Activated CD4-positive, alpha-beta memory T cell treated with anti-CD3 and anti-CD28 coated beads, Interleukin-2, amount 10 ng/mL, durations not matched to agents 7 days and 5 days (primary cell): ENCODE results near the gene SBK1. TPM values are rescaled to one million over a fixed set of nuclear protein-coding genes. Genes with fewer than 3 reads are reported as not detected.

Experiments
- CTCF ChIA-PET: fragments of 350-600 bp; sonication (Branson Sonifier 250); formaldehyde crosslinking; loops from one replicate; lab custom pipeline; 2021; ENCODE audit warnings: antibody characterized with exemption, inconsistent platforms; lab: Charles Lee
- POLR2A ChIA-PET: fragments of 350-600 bp; sonication (Branson Sonifier 250); formaldehyde crosslinking; loops from one replicate; lab custom pipeline; 2021; ENCODE audit warnings: antibody characterized with exemption; lab: Charles Lee
- DNase-seq: peaks from one replicate; pipeline ENCODE4 v3.0.0-alpha.2; 2020
- H3K27ac Mint-ChIP-seq: one replicate; pipeline ENCODE4 v1.8.0; 2021; ENCODE audit warnings: mild to moderate bottlenecking, mixed read lengths
- H3K27me3 Mint-ChIP-seq: one replicate; pipeline ENCODE4 v1.8.0; 2021; ENCODE audit warnings: mixed read lengths
- H3K36me3 Mint-ChIP-seq: one replicate; pipeline ENCODE4 v1.8.0; 2021; ENCODE audit warnings: low read depth, mixed read lengths
- H3K4me1 Mint-ChIP-seq: one replicate; pipeline ENCODE4 v1.8.0; 2021; ENCODE audit warnings: mixed read lengths
- H3K4me3 Mint-ChIP-seq: one replicate; pipeline ENCODE4 v1.8.0; 2021; ENCODE audit warnings: mild to moderate bottlenecking, mixed read lengths
- H3K9me3 Mint-ChIP-seq: one replicate; pipeline ENCODE4 v1.8.0; 2021; ENCODE audit warnings: mixed read lengths
- total RNA-seq, 2 experiments: library from RNA; stranded (reverse); gene quantifications; one replicate each; pipeline ENCODE4 v1.2.3, GENCODE V29; 2021

SBK1 gene
- total RNA-seq, 2 experiments from 2014 or later, result 9.8 TPM

- ChIA-PET CTCF (interaction anchor here (2.0 to 2.2 kb wide), 2 partner anchors 9 to 15 kb away, joined by 6 to 8 read pairs; no protein-coding TSS in a partner anchor), POLR2A (interaction anchor here (0.6 to 1.1 kb wide), 2 partner anchors 17 to 35 kb away, joined by 3 to 4 read pairs; no protein-coding TSS in a partner anchor)
- DNase-seq, result no peak
- Mint-ChIP-seq H3K27me3 (no peaks in the 10 kb centered on the region), H3K9me3 (no peaks in the 10 kb centered on the region), H3K27ac (no peak overlapping the region), H3K4me1 (peaks cover 41% of the 10 kb centered on the region), H3K4me3 (no peak overlapping the region), H3K36me3 (peaks cover 8% of the 10 kb centered on the region)
Observed at GRCh38 chr16:28312327-28312726, 20.0 kb downstream of the SBK1 start.

DNA sequence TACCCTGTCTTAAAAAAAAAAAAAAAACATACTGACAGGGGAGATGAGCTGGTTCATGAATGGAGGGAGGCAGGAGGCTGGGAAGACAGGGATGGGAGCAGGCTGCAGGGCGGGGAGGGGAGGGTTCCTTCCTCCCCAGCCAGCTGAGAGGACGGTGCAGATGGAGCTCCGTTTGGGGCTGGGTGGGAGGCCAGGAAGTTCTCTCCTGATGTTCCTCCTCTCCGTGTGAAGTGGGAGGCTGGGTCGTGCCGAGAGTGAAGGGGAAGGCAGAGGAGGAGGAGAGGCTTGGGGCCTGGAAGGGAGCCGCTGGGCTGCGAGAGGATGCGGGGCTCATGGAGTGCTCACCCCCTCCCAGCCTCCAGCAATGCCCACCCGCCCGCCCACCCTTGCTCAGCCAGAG is 21.3 kb downstream of the SBK1 start:
- ChIA-PET CTCF (interaction anchor here (1.6 to 2.0 kb wide), 2 partner anchors 8 to 36 kb away, joined by 8 to 9 read pairs; no protein-coding TSS in a partner anchor), POLR2A (interaction anchor here (1.1 to 1.6 kb wide), 2 partner anchors 13 to 36 kb away, joined by 3 to 4 read pairs; no protein-coding TSS in a partner anchor)
- DNase-seq, result no peak
- Mint-ChIP-seq H3K4me3 (no peak overlapping the region), H3K27me3 (no peaks in the 10 kb centered on the region), H3K27ac (no peak overlapping the region), H3K9me3 (no peaks in the 10 kb centered on the region), H3K36me3 (peaks cover 8% of the 10 kb centered on the region), H3K4me1 (peaks cover 41% of the 10 kb centered on the region)

- Mint-ChIP-seq H3K4me3 (no peak overlapping the region), H3K9me3 (no peaks in the 10 kb centered on the region), H3K36me3 (no peaks in the 10 kb centered on the region), H3K4me1 (peaks cover 17% of the 10 kb centered on the region), H3K27ac (no peak overlapping the region), H3K27me3 (no peaks in the 10 kb centered on the region)
- POLR2A ChIA-PET, result interaction anchor here (0.7 to 2.5 kb wide), 3 partner anchors 18 to 38 kb away, joined by 3 to 11 read pairs (median 6); no protein-coding TSS in a partner anchor
- DNase-seq, result no peak
- CTCF ChIA-PET, result interaction anchor here (0.6 to 7.5 kb wide), 10 partner anchors 7 to 294 kb away, joined by 3 to 170 read pairs (median 7); partner anchors contain the start of gene SULT1A1
Observed at GRCh38 chr16:28316054-28316453, 23.7 kb downstream of the SBK1 start.

- CTCF ChIA-PET, result interaction anchor here (0.6 to 7.5 kb wide), 13 partner anchors 9 to 180 kb away, joined by 3 to 170 read pairs (median 5); no protein-coding TSS in a partner anchor
- Mint-ChIP-seq H3K4me3 (no peak overlapping the region), H3K9me3 (no peaks in the 10 kb centered on the region), H3K4me1 (peaks cover 8% of the 10 kb centered on the region), H3K36me3 (no peaks in the 10 kb centered on the region), H3K27me3 (no peaks in the 10 kb centered on the region), H3K27ac (no peak overlapping the region)
- peak; percentile 73 for DNase-seq
- POLR2A ChIA-PET, result interaction anchor here (0.7 to 2.5 kb wide), 7 partner anchors 19 to 180 kb away, joined by 3 to 11 read pairs (median 4); partner anchors contain the start of gene SBK1
Observed at GRCh38 chr16:28317040-28317880, 24.9 kb downstream of the SBK1 start.

DNA sequence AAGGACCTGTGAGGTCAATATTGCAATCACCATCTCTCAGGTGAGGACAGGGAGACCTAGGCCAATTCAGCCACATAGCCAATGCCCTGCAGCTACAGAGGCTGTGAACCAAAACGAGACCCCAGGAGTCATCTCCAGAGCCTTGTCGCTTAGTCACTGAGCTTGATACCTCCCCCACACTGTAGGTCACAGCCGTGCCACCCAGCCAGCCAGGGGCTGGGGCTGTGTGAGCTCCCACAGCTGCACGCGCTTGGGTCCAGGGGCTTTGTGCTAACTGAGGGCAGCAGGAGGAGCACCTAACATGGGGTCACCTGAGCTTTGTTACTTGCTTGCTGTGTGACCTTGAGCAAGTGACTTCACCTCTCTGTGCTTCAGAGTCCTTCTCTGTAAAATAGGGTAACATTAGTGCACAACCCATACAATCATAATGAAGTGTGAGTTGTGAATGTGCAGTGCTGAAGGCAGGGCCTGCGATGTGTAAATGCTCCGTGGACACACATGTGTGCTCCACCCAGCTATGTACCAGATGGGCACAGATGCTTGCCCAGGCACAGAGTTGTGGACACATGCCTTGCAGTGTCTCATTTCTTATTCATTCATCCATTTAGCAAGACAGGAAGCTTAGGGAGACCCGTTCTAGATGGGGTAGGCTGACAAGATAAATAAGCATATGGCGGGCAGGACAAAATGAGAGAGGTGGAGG is 25.9 kb downstream of the SBK1 start:
- DNase-seq, result no peak

DNA sequence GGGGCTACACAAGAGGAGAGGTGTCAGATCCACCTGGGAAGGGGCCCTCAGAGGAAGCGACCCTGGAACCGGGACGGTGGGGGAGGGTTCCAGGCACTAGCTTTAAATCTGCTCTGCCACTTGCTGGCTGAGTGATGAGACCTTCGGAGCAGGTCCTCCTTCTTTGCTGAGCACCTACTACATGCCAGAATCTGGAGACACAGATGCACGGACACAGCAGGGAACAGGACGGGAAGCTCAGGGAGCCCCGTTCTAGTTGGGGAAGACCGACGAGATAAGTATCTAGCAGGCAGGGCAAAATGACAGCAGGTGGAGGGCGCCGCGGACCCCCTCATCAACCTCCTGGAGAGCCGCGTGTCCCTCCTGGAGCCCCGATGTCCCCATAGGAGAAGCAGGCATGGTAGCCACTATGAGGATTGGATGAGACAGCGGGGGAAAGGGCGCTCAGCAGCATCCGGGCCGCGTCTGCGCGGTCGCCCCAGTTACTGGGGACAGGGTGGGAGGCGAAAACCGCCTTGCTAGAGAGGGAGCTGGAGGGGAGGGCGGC is 27.2 kb downstream of the SBK1 start:
- ChIA-PET CTCF (interaction anchor here (7.5 kb wide), 1 partner anchor 42 kb away, joined by 170 read pairs; no protein-coding TSS in a partner anchor), POLR2A (interaction anchor here (2.0 kb wide), 1 partner anchor 42 kb away, joined by 10 read pairs; no protein-coding TSS in a partner anchor)
- Mint-ChIP-seq H3K27ac (no peak overlapping the region), H3K9me3 (no peaks in the 10 kb centered on the region), H3K27me3 (no peaks in the 10 kb centered on the region), H3K4me1 (peaks cover 3% of the 10 kb centered on the region), H3K36me3 (no peaks in the 10 kb centered on the region), H3K4me3 (no peak overlapping the region)
- DNase-seq, result no peak

More for the DNA sequence above, 25.9 kb downstream of the SBK1 start:
- no peaks in the 10 kb centered on the region for H3K9me3 Mint-ChIP-seq
- CTCF ChIA-PET, result interaction anchor here (0.7 to 7.5 kb wide), 6 partner anchors 9 to 40 kb away, joined by 3 to 170 read pairs (median 7); no protein-coding TSS in a partner anchor
- H3K36me3 Mint-ChIP-seq, result no peaks in the 10 kb centered on the region
- POLR2A ChIA-PET, result interaction anchor here (1.0 to 2.0 kb wide), 2 partner anchors 25 to 41 kb away, joined by 4 to 10 read pairs; partner anchors contain the start of gene SBK1
- no peak overlapping the region for H3K27ac Mint-ChIP-seq
- peaks cover 3% of the 10 kb centered on the region for H3K4me1 Mint-ChIP-seq
- no peak overlapping the region for H3K4me3 Mint-ChIP-seq
- H3K27me3 Mint-ChIP-seq, result no peaks in the 10 kb centered on the region

GRCh38 chr16:28320023-28320561 is 27.8 kb downstream of the SBK1 start:
- Mint-ChIP-seq H3K9me3 (no peaks in the 10 kb centered on the region), H3K27ac (no peak overlapping the region), H3K36me3 (no peaks in the 10 kb centered on the region), H3K4me1 (peaks cover 3% of the 10 kb centered on the region), H3K27me3 (no peaks in the 10 kb centered on the region), H3K4me3 (no peak overlapping the region)
- ChIA-PET CTCF (interaction anchor here (7.5 kb wide), 1 partner anchor 42 kb away, joined by 170 read pairs; no protein-coding TSS in a partner anchor), POLR2A (no interaction called here)
- DNase-seq, result no peak

- Mint-ChIP-seq H3K9me3 (no peaks in the 10 kb centered on the region), H3K4me1 (peaks cover 3% of the 10 kb centered on the region), H3K36me3 (no peaks in the 10 kb centered on the region), H3K27ac (no peak overlapping the region), H3K27me3 (no peaks in the 10 kb centered on the region), H3K4me3 (no peak overlapping the region)
- ChIA-PET POLR2A (no interaction called here), CTCF (interaction anchor here (0.8 to 7.5 kb wide), 3 partner anchors 23 to 229 kb away, joined by 3 to 170 read pairs (median 4); no protein-coding TSS in a partner anchor)
- no peak for DNase-seq
Observed at GRCh38 chr16:28320741-28321140, 28.4 kb downstream of the SBK1 start.

- CTCF ChIA-PET, result interaction anchor here (0.7 to 7.5 kb wide), 9 partner anchors 9 to 294 kb away, joined by 3 to 170 read pairs (median 4); partner anchors contain the start of gene SBK1
- H3K4me3 Mint-ChIP-seq, result no peak overlapping the region
- no peaks in the 10 kb centered on the region for H3K9me3 Mint-ChIP-seq
- peak; percentile 54 for DNase-seq
- no peaks in the 10 kb centered on the region for H3K36me3 Mint-ChIP-seq
- H3K27ac Mint-ChIP-seq, result no peak overlapping the region
- peaks cover 4% of the 10 kb centered on the region for H3K4me1 Mint-ChIP-seq
- POLR2A ChIA-PET, result interaction anchor here (0.7 to 1.2 kb wide), 4 partner anchors 12 to 44 kb away, joined by 3 to 5 read pairs (median 4); no protein-coding TSS in a partner anchor
- H3K27me3 Mint-ChIP-seq, result no peaks in the 10 kb centered on the region
Observed at GRCh38 chr16:28321700-28322411, 29.5 kb downstream of the SBK1 start.

GRCh38 chr16:28324235-28324886 is 32.0 kb downstream of the SBK1 start:
- no peak overlapping the region for H3K27ac Mint-ChIP-seq
- no peaks in the 10 kb centered on the region for H3K27me3 Mint-ChIP-seq
- H3K9me3 Mint-ChIP-seq, result no peaks in the 10 kb centered on the region
- H3K4me1 Mint-ChIP-seq, result peaks cover 5% of the 10 kb centered on the region
- ChIA-PET CTCF (interaction anchor here (0.7 to 1.2 kb wide), 3 partner anchors 50 to 1637 kb away, joined by 3 to 5 read pairs (median 3); partner anchors contain the start of gene TMEM219), POLR2A (no interaction called here)
- DNase-seq, result no peak
- H3K36me3 Mint-ChIP-seq, result no peaks in the 10 kb centered on the region
- H3K4me3 Mint-ChIP-seq, result no peak overlapping the region

- POLR2A ChIA-PET, result no interaction called here
Observed at GRCh38 chr16:28324887-28325279, 32.6 kb downstream of the SBK1 start.

More at GRCh38 chr16:28324887-28325279, 32.6 kb downstream of the SBK1 start:
- CTCF ChIA-PET, result interaction anchor here (0.7 to 1.2 kb wide), 2 partner anchors 50 to 1637 kb away, joined by 3 to 5 read pairs; partner anchors contain the start of gene TMEM219
- DNase-seq, result no peak
- H3K4me3 Mint-ChIP-seq, result no peak overlapping the region
- H3K9me3 Mint-ChIP-seq, result no peaks in the 10 kb centered on the region
- H3K4me1 Mint-ChIP-seq, result peaks cover 5% of the 10 kb centered on the region
- H3K36me3 Mint-ChIP-seq, result no peaks in the 10 kb centered on the region
- no peaks in the 10 kb centered on the region for H3K27me3 Mint-ChIP-seq
- H3K27ac Mint-ChIP-seq, result no peak overlapping the region
